Measurements from ENCODE around the gene MAP7D3.

Gene MAP7D3

DNA sequence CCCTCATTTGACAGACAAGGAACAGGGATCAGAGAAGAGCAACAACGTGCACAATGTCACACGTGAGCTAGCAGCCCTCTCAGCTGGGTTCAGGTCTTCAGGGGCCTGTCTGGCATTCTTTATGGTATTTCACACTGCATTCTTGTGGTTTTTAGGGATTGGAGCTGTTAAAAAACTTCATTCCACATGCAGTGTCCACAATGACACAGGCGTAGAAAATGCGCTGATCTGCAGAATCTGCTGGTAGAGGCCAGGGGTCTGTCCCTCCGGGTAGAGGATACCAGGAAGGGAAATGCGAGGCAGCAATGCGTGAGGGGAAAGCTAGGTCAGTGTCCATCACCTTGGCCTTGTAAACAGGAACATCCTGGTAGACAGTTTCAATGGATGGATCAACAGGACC lies 36.6 kb downstream of the MAP7D3 start:
- H3K79me2 ChIP-seq (ENCODE audit: insufficient read depth, low read length), result no peaks in the 10 kb centered on the region
- no peak overlapping the region for H3K4me3 ChIP-seq (ENCODE audit: insufficient read depth, low read length, poor library complexity, severe bottlenecking)
- no peaks in the 10 kb centered on the region for H4K20me1 ChIP-seq (ENCODE audit: low read depth, low read length)
- H3K9me3 ChIP-seq (ENCODE audit: insufficient read depth, low read length), result no peaks in the 10 kb centered on the region
- TF ChIP-seq EZH2phosphoT487 (conservative IDR thresholded peaks at IDR 0.05; ENCODE audit: low read length), result no peak
- TF ChIP-seq, protein P1, sequence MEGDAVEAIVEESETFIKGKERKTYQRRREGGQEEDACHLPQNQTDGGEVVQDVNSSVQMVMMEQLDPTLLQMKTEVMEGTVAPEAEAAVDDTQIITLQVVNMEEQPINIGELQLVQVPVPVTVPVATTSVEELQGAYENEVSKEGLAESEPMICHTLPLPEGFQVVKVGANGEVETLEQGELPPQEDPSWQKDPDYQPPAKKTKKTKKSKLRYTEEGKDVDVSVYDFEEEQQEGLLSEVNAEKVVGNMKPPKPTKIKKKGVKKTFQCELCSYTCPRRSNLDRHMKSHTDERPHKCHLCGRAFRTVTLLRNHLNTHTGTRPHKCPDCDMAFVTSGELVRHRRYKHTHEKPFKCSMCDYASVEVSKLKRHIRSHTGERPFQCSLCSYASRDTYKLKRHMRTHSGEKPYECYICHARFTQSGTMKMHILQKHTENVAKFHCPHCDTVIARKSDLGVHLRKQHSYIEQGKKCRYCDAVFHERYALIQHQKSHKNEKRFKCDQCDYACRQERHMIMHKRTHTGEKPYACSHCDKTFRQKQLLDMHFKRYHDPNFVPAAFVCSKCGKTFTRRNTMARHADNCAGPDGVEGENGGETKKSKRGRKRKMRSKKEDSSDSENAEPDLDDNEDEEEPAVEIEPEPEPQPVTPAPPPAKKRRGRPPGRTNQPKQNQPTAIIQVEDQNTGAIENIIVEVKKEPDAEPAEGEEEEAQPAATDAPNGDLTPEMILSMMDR (IDR thresholded peaks at IDR 0.05; ENCODE audit: insufficient read depth, low read length, poor library complexity, severe bottlenecking), result no peak
- no peak overlapping the region for H3K4me2 ChIP-seq (ENCODE audit: low read depth, low read length, poor library complexity, severe bottlenecking)
- H3K36me3 ChIP-seq (ENCODE audit: low read length), result no peaks in the 10 kb centered on the region
- H3K27me3 ChIP-seq (ENCODE audit: low read length), result no peaks in the 10 kb centered on the region
- H3F3A ChIP-seq (ENCODE audit: insufficient read depth), result no peaks in the 10 kb centered on the region
- no peak overlapping the region for H3K9ac ChIP-seq (ENCODE audit: low read length)
- H3K27ac ChIP-seq (ENCODE audit: low read depth, low read length), result no peak overlapping the region
- no peaks in the 10 kb centered on the region for H3K9me2 ChIP-seq (replicated peaks; ENCODE audit: insufficient read depth, low read length)
- H2AFZ ChIP-seq (ENCODE audit: low read depth, low read length, severe bottlenecking), result no peak overlapping the region

DNA sequence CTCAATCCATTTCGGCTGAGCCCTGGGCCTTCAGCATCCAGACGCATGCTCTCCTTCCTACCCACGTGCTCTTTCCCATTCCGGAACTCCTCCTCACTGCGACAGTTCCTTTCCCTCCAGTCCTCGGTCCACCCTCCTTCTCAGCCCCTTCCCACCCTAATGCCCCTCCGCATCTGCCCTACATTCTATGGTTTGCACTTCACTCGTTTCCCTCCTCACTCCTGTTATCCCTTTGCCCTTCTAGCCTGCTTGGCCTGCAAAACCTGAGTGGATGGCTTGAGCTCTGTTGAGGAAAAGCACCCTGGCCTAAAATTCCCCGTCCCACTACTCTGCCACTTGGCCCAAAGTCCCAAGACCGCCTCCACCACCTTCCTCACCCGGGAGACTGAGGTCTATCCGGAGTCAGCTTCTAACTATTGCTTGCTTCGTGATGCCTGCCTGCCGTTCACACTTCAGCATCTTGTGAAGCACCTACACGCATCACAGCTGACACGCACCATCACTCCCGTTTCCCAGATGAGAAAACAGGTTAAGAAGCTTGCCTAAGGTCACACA lies 38.6 kb downstream of the MAP7D3 start:
- Histone ChIP-seq H4K20me1 (ENCODE audit: low read depth, low read length) (no peaks in the 10 kb centered on the region), H2AFZ (ENCODE audit: low read depth, low read length, severe bottlenecking) (no peak overlapping the region), H3K36me3 (ENCODE audit: low read length) (no peaks in the 10 kb centered on the region), H3K27ac (ENCODE audit: low read depth, low read length) (no peak overlapping the region), H3K4me3 (ENCODE audit: insufficient read depth, low read length, poor library complexity, severe bottlenecking) (no peak overlapping the region), H3K4me2 (ENCODE audit: low read depth, low read length, poor library complexity, severe bottlenecking) (no peak overlapping the region), H3K27me3 (ENCODE audit: low read length) (no peaks in the 10 kb centered on the region), H3K9me2 (replicated peaks; ENCODE audit: insufficient read depth, low read length) (no peaks in the 10 kb centered on the region), H3F3A (ENCODE audit: insufficient read depth) (no peaks in the 10 kb centered on the region), H3K79me2 (ENCODE audit: insufficient read depth, low read length) (no peaks in the 10 kb centered on the region), H3K9ac (ENCODE audit: low read length) (no peak overlapping the region), H3K9me3 (ENCODE audit: insufficient read depth, low read length) (no peaks in the 10 kb centered on the region)
- TF ChIP-seq, protein P1 (IDR thresholded peaks at IDR 0.05; ENCODE audit: insufficient read depth, low read length, poor library complexity, severe bottlenecking), result no peak
- TF ChIP-seq EZH2phosphoT487 (conservative IDR thresholded peaks at IDR 0.05; ENCODE audit: low read length), result no peak

DNA sequence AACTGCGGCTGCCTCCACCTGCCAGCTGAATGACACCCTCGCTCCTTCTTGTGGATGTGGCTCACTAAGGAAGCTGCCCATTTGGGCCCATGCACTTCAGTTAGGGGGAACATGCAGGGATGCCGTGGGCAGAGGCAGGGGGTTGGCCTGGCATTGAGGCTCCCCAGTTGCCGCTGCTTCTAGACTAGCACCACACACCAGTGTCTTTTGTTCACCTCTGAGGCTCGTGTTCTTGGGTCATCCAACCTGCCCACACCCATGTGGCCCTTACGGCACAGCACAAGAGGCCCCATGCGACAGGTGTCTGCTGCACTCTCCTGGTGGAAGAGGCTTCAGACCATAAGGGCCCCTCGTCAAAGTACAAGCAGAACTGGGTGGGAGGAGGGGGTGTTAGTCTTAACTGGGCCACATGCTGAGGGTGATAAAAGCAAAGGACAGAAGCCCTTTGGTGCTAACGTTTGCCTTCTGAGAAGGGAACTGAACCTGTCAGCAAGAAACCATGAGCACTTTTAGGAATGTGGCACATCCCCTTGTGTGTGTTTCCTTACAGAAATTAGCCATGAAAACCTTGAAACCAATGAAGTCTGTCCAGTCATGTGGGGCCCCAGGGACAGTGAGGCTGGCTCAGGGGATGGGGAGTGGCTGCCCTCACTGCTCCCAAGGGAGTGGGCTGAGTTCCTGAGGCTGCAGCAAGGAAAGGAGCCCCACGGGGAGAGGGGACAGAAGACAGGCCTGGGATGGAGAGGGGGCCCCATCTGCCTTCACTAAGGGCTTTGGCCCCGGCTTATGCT lies 39.2 kb downstream of the MAP7D3 start:
- H4K20me1 ChIP-seq (ENCODE audit: low read depth, low read length), result no peaks in the 10 kb centered on the region
- H3K36me3 ChIP-seq (ENCODE audit: low read length), result no peaks in the 10 kb centered on the region
- H3K9me2 ChIP-seq (replicated peaks; ENCODE audit: insufficient read depth, low read length), result no peaks in the 10 kb centered on the region
- no peaks in the 10 kb centered on the region for H3K27me3 ChIP-seq (ENCODE audit: low read length)
- TF ChIP-seq EZH2phosphoT487 (conservative IDR thresholded peaks at IDR 0.05; ENCODE audit: low read length), result no peak
- TF ChIP-seq, protein P1 (IDR thresholded peaks at IDR 0.05; ENCODE audit: insufficient read depth, low read length, poor library complexity, severe bottlenecking), result no peak
- no peak overlapping the region for H2AFZ ChIP-seq (ENCODE audit: low read depth, low read length, severe bottlenecking)
- H3F3A ChIP-seq (ENCODE audit: insufficient read depth), result no peaks in the 10 kb centered on the region
- H3K4me3 ChIP-seq (ENCODE audit: insufficient read depth, low read length, poor library complexity, severe bottlenecking), result no peak overlapping the region
- H3K79me2 ChIP-seq (ENCODE audit: insufficient read depth, low read length), result no peaks in the 10 kb centered on the region
- no peak overlapping the region for H3K9ac ChIP-seq (ENCODE audit: low read length)
- H3K4me2 ChIP-seq (ENCODE audit: low read depth, low read length, poor library complexity, severe bottlenecking), result no peak overlapping the region
- H3K27ac ChIP-seq (ENCODE audit: low read depth, low read length), result no peak overlapping the region
- H3K9me3 ChIP-seq (ENCODE audit: insufficient read depth, low read length), result no peaks in the 10 kb centered on the region
